Vagina (tissue), 2 donors: Measurements from ENCODE around the gene PPARA.

Experiments
- CTCF ChIP-seq, 3 experiments: fragments of 450-650 bp in 2 of 3; fragments of 200-600 bp in 1 of 3; sonication (generic) in 1 of 3; IDR thresholded peaks; one replicate each; pipeline ENCODE4 v1.5.1; 2017 to 2019; ENCODE audit warnings: antibody characterized with exemption in 3 of 3, mild to moderate bottlenecking in 2 of 3, moderate library complexity in 2 of 3
- POLR2AphosphoS5 ChIP-seq, 2 donors: sonication (generic); formaldehyde crosslinking; IDR thresholded peaks; one replicate each; pipeline ENCODE4 v1.9.0; 2017; ENCODE audit warnings: antibody characterized with exemption in 2 of 2, mild to moderate bottlenecking in 2 of 2, low read depth in 1 of 2; ENCODE audit not compliant: insufficient read depth in 1 of 2

- TF ChIP-seq POLR2AphosphoS5 (IDR thresholded peaks at IDR 0.05; ENCODE audit: insufficient read depth in 1 of 2, low read depth in 1 of 2) = no peak
- no peak for TF ChIP-seq CTCF (IDR thresholded peaks at IDR 0.05)
These were observed 88.2 kb downstream of the PPARA start for GRCh38 chr22:46238541-46238940.
